ENCODE data around the gene PRKAR2B. TPM values are rescaled to one million over a fixed set of nuclear protein-coding genes. Genes with fewer than 3 reads are reported as not detected.

PRKAR2B gene
- total RNA-seq, 1 experiment from 2014 or later: 6.2 TPM

GRCh38 chr7:107173691-107174406 lies 129.3 kb downstream of the PRKAR2B start:
- Histone ChIP-seq H3K27me3 (replicated peaks) (no peaks in the 10 kb centered on the region), H3K4me1 (replicated peaks) (peaks cover 4% of the 10 kb centered on the region; the same call in 1 of the 2 replicates), H3K4me3 (no peak overlapping the region), H3K9me3 (replicated peaks) (no peaks in the 10 kb centered on the region), H3K27ac (no peak overlapping the region), H3K36me3 (no peaks in the 10 kb centered on the region)
- DNase-seq (ENCODE audit: low read depth in 1 of 2, low spot score in 2 of 2): no peak

- no peaks in the 10 kb centered on the region for H3K9me3 ChIP-seq (replicated peaks)
- H3K27me3 ChIP-seq (replicated peaks): no peaks in the 10 kb centered on the region
- H3K4me3 ChIP-seq: no peak overlapping the region
- H3K36me3 ChIP-seq: peaks cover 17% of the 10 kb centered on the region
- H3K4me1 ChIP-seq (replicated peaks): peaks cover 15% of the 10 kb centered on the region; the same call in 1 of the 2 replicates
- DNase-seq (ENCODE audit: low read depth in 1 of 2, low spot score in 2 of 2): no peak
- H3K27ac ChIP-seq: no peak overlapping the region
Observed at GRCh38 chr7:107179326-107180164, 135.0 kb downstream of the PRKAR2B start.

- peaks cover 15% of the 10 kb centered on the region; the same call in 1 of the 2 replicates for H3K4me1 ChIP-seq (replicated peaks)
- DNase-seq (ENCODE audit: low read depth in 1 of 2, low spot score in 2 of 2): no peak
- no peak overlapping the region for H3K4me3 ChIP-seq
- H3K36me3 ChIP-seq: peaks cover 17% of the 10 kb centered on the region
- H3K9me3 ChIP-seq (replicated peaks): no peaks in the 10 kb centered on the region
- H3K27ac ChIP-seq: no peak overlapping the region
- H3K27me3 ChIP-seq (replicated peaks): no peaks in the 10 kb centered on the region
Observed at GRCh38 chr7:107180378-107180777, 135.9 kb downstream of the PRKAR2B start.

- no peak overlapping the region for H3K4me3 ChIP-seq
- H3K27me3 ChIP-seq (replicated peaks): no peaks in the 10 kb centered on the region
- peaks cover 15% of the 10 kb centered on the region; the same call in 1 of the 2 replicates for H3K4me1 ChIP-seq (replicated peaks)
- H3K36me3 ChIP-seq: peaks cover 22% of the 10 kb centered on the region
- no peaks in the 10 kb centered on the region for H3K9me3 ChIP-seq (replicated peaks)
- no peak overlapping the region for H3K27ac ChIP-seq
- no peak for DNase-seq (ENCODE audit: low read depth in 1 of 2, low spot score in 2 of 2)
Observed at GRCh38 chr7:107181172-107181571, 136.7 kb downstream of the PRKAR2B start.

- Histone ChIP-seq H3K4me3 (no peak overlapping the region), H3K4me1 (replicated peaks) (peaks cover under 1% of the 10 kb centered on the region; the same call in 1 of the 2 replicates), H3K27me3 (replicated peaks) (no peaks in the 10 kb centered on the region), H3K36me3 (peaks cover 45% of the 10 kb centered on the region), H3K9me3 (replicated peaks) (no peaks in the 10 kb centered on the region), H3K27ac (no peak overlapping the region)
- DNase-seq (ENCODE audit: low read depth in 1 of 2, low spot score in 2 of 2): no peak
Observed at GRCh38 chr7:107185716-107186115, 141.2 kb downstream of the PRKAR2B start.

- H3K36me3 ChIP-seq: peaks cover 45% of the 10 kb centered on the region
- H3K27ac ChIP-seq: no peak overlapping the region
- no peaks in the 10 kb centered on the region for H3K27me3 ChIP-seq (replicated peaks)
- no peak for DNase-seq (ENCODE audit: low read depth in 1 of 2, low spot score in 2 of 2)
- H3K4me3 ChIP-seq: no peak overlapping the region
- H3K4me1 ChIP-seq (replicated peaks): no peaks in the 10 kb centered on the region
- H3K9me3 ChIP-seq (replicated peaks): no peaks in the 10 kb centered on the region
Observed at GRCh38 chr7:107186240-107186639, 141.7 kb downstream of the PRKAR2B start.

- Histone ChIP-seq H3K4me1 (replicated peaks) (no peaks in the 10 kb centered on the region), H3K27ac (no peak overlapping the region), H3K9me3 (replicated peaks) (no peaks in the 10 kb centered on the region), H3K27me3 (replicated peaks) (no peaks in the 10 kb centered on the region), H3K4me3 (no peak overlapping the region), H3K36me3 (peaks cover 46% of the 10 kb centered on the region)
- no peak for DNase-seq (ENCODE audit: low read depth in 1 of 2, low spot score in 2 of 2)
Observed at GRCh38 chr7:107187774-107188173, 143.3 kb downstream of the PRKAR2B start.

- no peak for DNase-seq (ENCODE audit: low read depth in 1 of 2, low spot score in 2 of 2)
- Histone ChIP-seq H3K4me3 (no peak overlapping the region), H3K27me3 (replicated peaks) (no peaks in the 10 kb centered on the region), H3K27ac (no peak overlapping the region), H3K4me1 (replicated peaks) (no peaks in the 10 kb centered on the region), H3K9me3 (replicated peaks) (no peaks in the 10 kb centered on the region), H3K36me3 (peaks cover 46% of the 10 kb centered on the region)
Observed at GRCh38 chr7:107190090-107190489, 145.6 kb downstream of the PRKAR2B start.

- Histone ChIP-seq H3K9me3 (replicated peaks) (no peaks in the 10 kb centered on the region), H3K36me3 (peaks cover 30% of the 10 kb centered on the region), H3K4me1 (replicated peaks) (no peaks in the 10 kb centered on the region), H3K4me3 (no peak overlapping the region), H3K27ac (no peak overlapping the region), H3K27me3 (replicated peaks) (no peaks in the 10 kb centered on the region)
- no peak for DNase-seq (ENCODE audit: low read depth in 1 of 2, low spot score in 2 of 2)
Observed at GRCh38 chr7:107194052-107194451, 149.5 kb downstream of the PRKAR2B start.

- Histone ChIP-seq H3K4me3 (no peak overlapping the region), H3K27ac (no peak overlapping the region), H3K36me3 (peaks cover 32% of the 10 kb centered on the region), H3K9me3 (replicated peaks) (no peaks in the 10 kb centered on the region), H3K4me1 (replicated peaks) (no peaks in the 10 kb centered on the region), H3K27me3 (replicated peaks) (no peaks in the 10 kb centered on the region)
- no peak for DNase-seq (ENCODE audit: low read depth in 1 of 2, low spot score in 2 of 2)
Observed at GRCh38 chr7:107196834-107197610, 152.5 kb downstream of the PRKAR2B start.

- H3K4me1 ChIP-seq (replicated peaks): no peaks in the 10 kb centered on the region
- DNase-seq (ENCODE audit: low read depth in 1 of 2, low spot score in 2 of 2): no peak
- H3K9me3 ChIP-seq (replicated peaks): no peaks in the 10 kb centered on the region
- H3K36me3 ChIP-seq: peaks cover 44% of the 10 kb centered on the region
- no peak overlapping the region for H3K27ac ChIP-seq
- H3K27me3 ChIP-seq (replicated peaks): no peaks in the 10 kb centered on the region
- no peak overlapping the region for H3K4me3 ChIP-seq
Observed at GRCh38 chr7:107201795-107202450, 157.4 kb downstream of the PRKAR2B start.

- DNase-seq (ENCODE audit: low read depth in 1 of 2, low spot score in 2 of 2): no peak
- no peaks in the 10 kb centered on the region for H3K9me3 ChIP-seq (replicated peaks)
- no peaks in the 10 kb centered on the region for H3K27me3 ChIP-seq (replicated peaks)
- H3K36me3 ChIP-seq: peaks cover 38% of the 10 kb centered on the region
- H3K4me3 ChIP-seq: no peak overlapping the region
- no peak overlapping the region for H3K27ac ChIP-seq
- H3K4me1 ChIP-seq (replicated peaks): no peaks in the 10 kb centered on the region
Observed at GRCh38 chr7:107203607-107204006, 159.1 kb downstream of the PRKAR2B start.

- no peaks in the 10 kb centered on the region for H3K27me3 ChIP-seq (replicated peaks)
- no peak for DNase-seq (ENCODE audit: low read depth in 1 of 2, low spot score in 2 of 2)
- H3K4me1 ChIP-seq (replicated peaks): no peaks in the 10 kb centered on the region
- no peaks in the 10 kb centered on the region for H3K9me3 ChIP-seq (replicated peaks)
- H3K27ac ChIP-seq: no peak overlapping the region
- H3K4me3 ChIP-seq: no peak overlapping the region
- H3K36me3 ChIP-seq: peaks cover 32% of the 10 kb centered on the region
Observed at GRCh38 chr7:107206136-107206535, 161.6 kb downstream of the PRKAR2B start.
